ENCODE results near the gene ZNF101. TPM values are rescaled to one million over a fixed set of nuclear protein-coding genes. Genes with fewer than 3 reads are reported as not detected.

ZNF101 gene
- total and polyA plus RNA-seq, 3 donors from 2014 or later, result 9.2 to 15.6 (median 12.0) TPM

GRCh38 chr19:19624032-19624570 lies 44.5 kb upstream of the ZNF101 start:
- intact Hi-C loops (cut with DNase I; ENCODE audit: low total_unique reads), result no loop called here
- WGBS, 2 donors, result 91 to 95% methylated on average over 6 to 19 of the region's 19 CpGs
- no peak overlapping the region for H3K4me3 ChIP-seq
- H3K27ac ChIP-seq, result peak overlapping the region in 1 of 2 donors; percentile 9
- H3K9me3 ChIP-seq, result no peaks in the 10 kb centered on the region
- TF ChIP-seq CTCF (IDR thresholded peaks at IDR 0.05) (no peak), POLR2A (IDR thresholded peaks at IDR 0.05) (no peak)
- no peaks in the 10 kb centered on the region for H3K36me3 ChIP-seq (ENCODE audit: low read depth, missing control alignments)
- DNase-seq, result no peak
- peaks cover 25% of the 10 kb centered on the region for H3K4me1 ChIP-seq
- no peaks in the 10 kb centered on the region for H3K27me3 ChIP-seq

GRCh38 chr19:19626516-19627472 lies 41.8 kb upstream of the ZNF101 start:
- Histone ChIP-seq H3K36me3 (ENCODE audit: low read depth, missing control alignments) (no peaks in the 10 kb centered on the region), H3K27ac (peak overlapping the region; percentile 18 to 35), H3K4me1 (peaks cover 25% of the 10 kb centered on the region), H3K27me3 (no peaks in the 10 kb centered on the region), H3K4me3 (peak overlapping the region in 1 of 2 donors; percentile 74), H3K9me3 (no peaks in the 10 kb centered on the region)
- WGBS, 2 donors, result 69 to 89% methylated on average over 34 to 48 of the region's 48 CpGs
- DNase-seq, result no peak
- intact Hi-C loops (cut with DNase I; ENCODE audit: low total_unique reads), result no loop called here
- no peak for TF ChIP-seq POLR2A (IDR thresholded peaks at IDR 0.05)
- no peak for TF ChIP-seq CTCF (IDR thresholded peaks at IDR 0.05)

GRCh38 chr19:19627621-19628500 lies 40.8 kb upstream of the ZNF101 start, which contains the start of gene LPAR2:
Gene LPAR2 (minus strand): TSS chr19:19628220. CDS start chr19:19627275, 945 bp downstream.
- peak; percentile 87 for DNase-seq
- TF ChIP-seq POLR2A (IDR thresholded peaks at IDR 0.05) (no peak), CTCF (IDR thresholded peaks at IDR 0.05) (no peak)
- Histone ChIP-seq H3K27me3 (no peaks in the 10 kb centered on the region), H3K4me1 (peaks cover 21% of the 10 kb centered on the region), H3K27ac (peak within 1 kb of the TSS; percentile 74 to 88), H3K9me3 (no peaks in the 10 kb centered on the region), H3K36me3 (ENCODE audit: low read depth, missing control alignments) (no peaks in the 10 kb centered on the region), H3K4me3 (peak within 1 kb of the TSS; percentile 58 to 74)
- intact Hi-C loops (cut with DNase I; ENCODE audit: low total_unique reads), result no loop called here
- 2% methylated on average over 29 to 56 of the region's 87 CpGs for WGBS, 2 donors

GRCh38 chr19:19628501-19629134 lies 40.0 kb upstream of the ZNF101 start:
- WGBS, 2 donors, result 18 to 23% methylated on average over 37 to 45 of the region's 51 CpGs
- Histone ChIP-seq H3K27ac (peak overlapping the region; percentile 74 to 88), H3K9me3 (no peaks in the 10 kb centered on the region), H3K4me3 (peak overlapping the region; percentile 58 to 74), H3K27me3 (no peaks in the 10 kb centered on the region), H3K4me1 (peaks cover 21% of the 10 kb centered on the region), H3K36me3 (ENCODE audit: low read depth, missing control alignments) (no peaks in the 10 kb centered on the region)
- DNase-seq, result peak; percentile 94
- intact Hi-C loops (cut with DNase I; ENCODE audit: low total_unique reads), result no loop called here
- TF ChIP-seq POLR2A (IDR thresholded peaks at IDR 0.05) (no peak), CTCF (IDR thresholded peaks at IDR 0.05) (no peak)

All from testis (tissue), 3 donors.